ENCODE measurements around the gene KLHL14.

The KLHL14 gene

DNA sequence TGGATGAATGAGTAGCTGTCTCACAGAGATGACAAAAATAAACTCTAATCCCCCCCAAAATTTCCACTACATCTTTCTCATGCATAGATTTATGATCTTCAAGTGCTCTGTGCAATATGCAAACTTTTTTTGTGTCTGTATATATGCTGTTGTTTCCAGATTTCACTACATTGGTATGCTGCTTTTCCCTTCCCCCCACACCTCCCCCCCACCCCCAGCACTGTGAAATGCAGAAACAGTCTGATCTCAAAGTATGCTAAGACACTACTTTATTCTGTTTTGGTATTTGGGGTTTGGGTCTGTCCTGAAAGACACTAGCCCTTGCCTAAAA, 524 bp upstream of the KLHL14 start:
- H2AFZ ChIP-seq (ENCODE audit: low read depth, low read length), result no peak overlapping the region
- no peaks in the 10 kb centered on the region for H3K27me3 ChIP-seq (ENCODE audit: low read depth, low read length)
- H3K9me3 ChIP-seq (ENCODE audit: insufficient read depth, low read length), result no peaks in the 10 kb centered on the region
- peaks cover 46% of the 10 kb centered on the region for H3K79me2 ChIP-seq (ENCODE audit: low read length)
- peaks cover 11% of the 10 kb centered on the region for H3K36me3 ChIP-seq (replicated peaks; ENCODE audit: low read depth, low read length)
- peaks cover 21% of the 10 kb centered on the region for H3K4me1 ChIP-seq (ENCODE audit: low read length)
- H3K27ac ChIP-seq (ENCODE audit: low read length), result peak overlapping the region; percentile 87
- TF ChIP-seq, protein P1, sequence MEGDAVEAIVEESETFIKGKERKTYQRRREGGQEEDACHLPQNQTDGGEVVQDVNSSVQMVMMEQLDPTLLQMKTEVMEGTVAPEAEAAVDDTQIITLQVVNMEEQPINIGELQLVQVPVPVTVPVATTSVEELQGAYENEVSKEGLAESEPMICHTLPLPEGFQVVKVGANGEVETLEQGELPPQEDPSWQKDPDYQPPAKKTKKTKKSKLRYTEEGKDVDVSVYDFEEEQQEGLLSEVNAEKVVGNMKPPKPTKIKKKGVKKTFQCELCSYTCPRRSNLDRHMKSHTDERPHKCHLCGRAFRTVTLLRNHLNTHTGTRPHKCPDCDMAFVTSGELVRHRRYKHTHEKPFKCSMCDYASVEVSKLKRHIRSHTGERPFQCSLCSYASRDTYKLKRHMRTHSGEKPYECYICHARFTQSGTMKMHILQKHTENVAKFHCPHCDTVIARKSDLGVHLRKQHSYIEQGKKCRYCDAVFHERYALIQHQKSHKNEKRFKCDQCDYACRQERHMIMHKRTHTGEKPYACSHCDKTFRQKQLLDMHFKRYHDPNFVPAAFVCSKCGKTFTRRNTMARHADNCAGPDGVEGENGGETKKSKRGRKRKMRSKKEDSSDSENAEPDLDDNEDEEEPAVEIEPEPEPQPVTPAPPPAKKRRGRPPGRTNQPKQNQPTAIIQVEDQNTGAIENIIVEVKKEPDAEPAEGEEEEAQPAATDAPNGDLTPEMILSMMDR (IDR thresholded peaks at IDR 0.05; ENCODE audit: low read depth, low read length), result no peak
- no peak for TF ChIP-seq EZH2phosphoT487 (IDR thresholded peaks at IDR 0.05; ENCODE audit: low read depth)
- H3K9ac ChIP-seq (ENCODE audit: low read length), result peak overlapping the region; percentile 98
- H3K4me3 ChIP-seq (ENCODE audit: low read length), result peak overlapping the region; percentile 95
- H3K4me2 ChIP-seq (ENCODE audit: low read length), result peak overlapping the region; percentile 100
- no peaks in the 10 kb centered on the region for H4K20me1 ChIP-seq (ENCODE audit: insufficient read depth, low read length)

DNA sequence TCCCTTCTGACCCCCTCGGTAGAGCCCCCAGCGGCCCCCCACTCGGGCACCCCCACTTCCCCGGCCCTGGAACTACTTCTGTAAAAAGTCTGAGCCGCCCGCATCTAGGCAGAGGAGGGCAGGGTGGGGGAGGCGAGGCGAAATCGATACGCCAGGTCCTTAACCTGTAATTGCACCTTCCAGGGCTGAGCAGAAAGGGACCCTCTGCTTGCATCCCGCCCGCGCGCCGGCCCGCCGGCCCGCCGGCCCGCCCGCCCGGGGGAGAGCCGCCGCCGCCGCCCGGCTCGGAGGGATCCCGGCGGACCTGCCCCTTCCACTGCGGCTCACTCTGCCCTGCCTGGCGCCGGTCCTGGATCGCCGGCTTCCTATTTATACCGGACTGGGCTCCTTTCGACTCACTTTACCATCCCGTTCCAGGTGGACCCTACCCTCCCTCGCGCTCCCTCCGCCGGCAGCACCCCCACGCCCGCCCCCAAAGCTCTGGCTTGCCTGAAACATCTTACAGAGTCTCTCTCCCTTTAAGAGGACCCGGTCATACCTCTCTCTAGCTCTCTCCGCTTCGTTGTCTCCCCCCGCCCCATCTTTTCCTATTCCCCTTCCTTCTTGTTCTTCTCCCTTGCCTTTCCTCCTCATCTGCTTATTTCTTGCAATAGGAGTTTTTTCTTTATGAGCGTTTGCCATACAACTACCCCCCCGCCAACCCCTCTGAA, 797 bp downstream of the KLHL14 start:
- no peaks in the 10 kb centered on the region for H3K27me3 ChIP-seq (ENCODE audit: low read depth, low read length)
- TF ChIP-seq, protein P1 (IDR thresholded peaks at IDR 0.05; ENCODE audit: low read depth, low read length), result no peak
- no peak for TF ChIP-seq EZH2phosphoT487 (IDR thresholded peaks at IDR 0.05; ENCODE audit: low read depth)
- H3K9me3 ChIP-seq (ENCODE audit: insufficient read depth, low read length), result no peaks in the 10 kb centered on the region
- H3K4me3 ChIP-seq (ENCODE audit: low read length), result peak overlapping the region; percentile 95
- peaks cover 21% of the 10 kb centered on the region for H3K4me1 ChIP-seq (ENCODE audit: low read length)
- H3K9ac ChIP-seq (ENCODE audit: low read length), result peak overlapping the region; percentile 98
- H2AFZ ChIP-seq (ENCODE audit: low read depth, low read length), result no peak overlapping the region
- peaks cover 11% of the 10 kb centered on the region for H3K36me3 ChIP-seq (replicated peaks; ENCODE audit: low read depth, low read length)
- peak overlapping the region; percentile 87 for H3K27ac ChIP-seq (ENCODE audit: low read length)
- H4K20me1 ChIP-seq (ENCODE audit: insufficient read depth, low read length), result no peaks in the 10 kb centered on the region
- H3K4me2 ChIP-seq (ENCODE audit: low read length), result peak overlapping the region; percentile 100
- H3K79me2 ChIP-seq (ENCODE audit: low read length), result peaks cover 59% of the 10 kb centered on the region

DNA sequence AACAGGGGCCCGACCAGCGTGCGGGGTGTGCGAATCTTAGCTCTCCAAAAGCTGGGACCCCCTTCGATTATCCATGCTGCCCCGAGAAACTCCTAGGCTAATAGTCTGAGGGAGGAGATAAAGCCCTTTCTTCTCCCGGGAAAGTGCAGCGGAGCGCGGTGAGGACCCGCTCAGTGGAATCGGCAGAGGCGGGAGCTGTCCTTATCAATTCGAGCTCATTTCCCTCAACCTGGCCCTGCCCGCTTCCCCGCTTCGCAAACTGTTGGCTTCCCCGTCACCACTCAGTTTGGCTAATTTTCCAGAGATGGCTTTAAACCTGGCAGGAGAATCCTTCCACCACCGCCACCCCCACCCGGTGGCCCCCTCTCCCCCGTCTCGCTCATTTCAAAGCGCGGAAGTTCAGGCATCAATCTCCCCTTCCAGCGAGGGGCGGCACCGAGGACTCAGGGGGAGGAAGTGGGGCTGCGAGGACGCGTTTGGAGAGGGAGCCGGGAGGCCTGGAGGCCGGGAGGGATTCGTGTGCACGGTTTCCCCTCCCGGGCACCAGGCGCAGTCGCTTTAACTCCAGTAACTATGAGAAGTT, 1.6 kb downstream of the KLHL14 start:
- Histone ChIP-seq H3K4me1 (ENCODE audit: low read length) (peaks cover 24% of the 10 kb centered on the region), H3K27me3 (ENCODE audit: low read depth, low read length) (no peaks in the 10 kb centered on the region), H3K79me2 (ENCODE audit: low read length) (peaks cover 67% of the 10 kb centered on the region), H3K4me3 (ENCODE audit: low read length) (peak overlapping the region; percentile 95), H3K9me3 (ENCODE audit: insufficient read depth, low read length) (no peaks in the 10 kb centered on the region), H3K4me2 (ENCODE audit: low read length) (peak overlapping the region; percentile 100), H2AFZ (ENCODE audit: low read depth, low read length) (peak overlapping the region; percentile 33; the same call in 1 of the 2 replicates), H3K36me3 (replicated peaks; ENCODE audit: low read depth, low read length) (peaks cover 11% of the 10 kb centered on the region), H3K27ac (ENCODE audit: low read length) (peak overlapping the region; percentile 87), H3K9ac (ENCODE audit: low read length) (peak overlapping the region; percentile 98), H4K20me1 (ENCODE audit: insufficient read depth, low read length) (no peaks in the 10 kb centered on the region)
- no peak for TF ChIP-seq EZH2phosphoT487 (IDR thresholded peaks at IDR 0.05; ENCODE audit: low read depth)
- TF ChIP-seq, protein P1 (IDR thresholded peaks at IDR 0.05; ENCODE audit: low read depth, low read length), result no peak

DNA sequence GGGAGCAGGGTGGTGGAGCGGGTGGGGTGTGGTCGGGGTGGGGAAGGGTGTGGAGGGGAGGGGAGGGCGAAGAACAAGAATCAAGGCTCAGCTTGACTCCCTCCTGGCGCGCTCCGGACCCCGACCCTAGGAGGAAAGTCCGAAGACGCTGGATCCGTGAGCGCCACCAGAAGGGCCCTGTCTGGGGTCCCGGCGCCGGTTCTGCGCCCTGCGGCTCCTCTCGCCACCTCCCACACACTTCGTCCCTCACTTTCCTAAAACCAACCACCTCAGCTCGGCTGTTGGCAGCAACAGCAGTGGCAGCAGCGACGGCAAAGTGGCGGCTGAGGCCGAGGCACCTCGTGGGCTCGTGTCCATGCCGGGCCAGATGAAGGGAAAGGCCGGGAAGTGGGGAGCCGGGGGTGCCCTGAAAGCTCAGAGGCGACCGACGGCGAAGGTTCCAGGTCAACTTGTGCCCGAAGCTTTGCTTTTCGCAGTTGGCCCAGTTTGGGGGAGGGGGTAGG, 2.1 kb downstream of the KLHL14 start:
- H3K79me2 ChIP-seq (ENCODE audit: low read length), result peaks cover 72% of the 10 kb centered on the region
- peak overlapping the region; percentile 100 for H3K4me2 ChIP-seq (ENCODE audit: low read length)
- no peaks in the 10 kb centered on the region for H3K9me3 ChIP-seq (ENCODE audit: insufficient read depth, low read length)
- no peaks in the 10 kb centered on the region for H4K20me1 ChIP-seq (ENCODE audit: insufficient read depth, low read length)
- TF ChIP-seq, protein P1 (IDR thresholded peaks at IDR 0.05; ENCODE audit: low read depth, low read length), result no peak
- no peak for TF ChIP-seq EZH2phosphoT487 (IDR thresholded peaks at IDR 0.05; ENCODE audit: low read depth)
- peaks cover 29% of the 10 kb centered on the region for H3K4me1 ChIP-seq (ENCODE audit: low read length)
- peak overlapping the region; percentile 95 for H3K4me3 ChIP-seq (ENCODE audit: low read length)
- peak overlapping the region; percentile 98 for H3K9ac ChIP-seq (ENCODE audit: low read length)
- peak overlapping the region; percentile 87 for H3K27ac ChIP-seq (ENCODE audit: low read length)
- H3K36me3 ChIP-seq (replicated peaks; ENCODE audit: low read depth, low read length), result peaks cover 11% of the 10 kb centered on the region
- peak overlapping the region; percentile 33; the same call in 1 of the 2 replicates for H2AFZ ChIP-seq (ENCODE audit: low read depth, low read length)
- no peaks in the 10 kb centered on the region for H3K27me3 ChIP-seq (ENCODE audit: low read depth, low read length)

Data from OCI-LY3 (cell line).